HG02623 (cell line): Measurements from ENCODE around the gene EPB41.

Experiments used
- ATAC-seq: cut with Tn5 transposase; IDR thresholded peaks from one replicate; pipeline ENCODE4 v1.9.1; 2021; ENCODE audit warnings: moderate library complexity; ENCODE audit not compliant: unreplicated experiment

The EPB41 gene

GRCh38 chr1:28973596-28974421, 59.4 kb downstream of the EPB41 start:
- ATAC-seq = no peak

GRCh38 chr1:28974432-28974831, 60.1 kb downstream of the EPB41 start:
- ATAC-seq = no peak

GRCh38 chr1:28976248-28976647, 61.9 kb downstream of the EPB41 start:
- no peak for ATAC-seq

GRCh38 chr1:28981210-28981609, 66.8 kb downstream of the EPB41 start:
- no peak for ATAC-seq

GRCh38 chr1:28982198-28982597, 67.8 kb downstream of the EPB41 start:
- no peak for ATAC-seq

- ATAC-seq = no peak
Observed at GRCh38 chr1:28983091-28983490, 68.7 kb downstream of the EPB41 start.

GRCh38 chr1:28983509-28984310, 69.3 kb downstream of the EPB41 start:
- no peak for ATAC-seq

- ATAC-seq = no peak
Observed at GRCh38 chr1:28984311-28984684, 69.9 kb downstream of the EPB41 start.

- no peak for ATAC-seq
Observed at GRCh38 chr1:28985427-28985826, 71.1 kb downstream of the EPB41 start.

- no peak for ATAC-seq
Observed at GRCh38 chr1:28986306-28986910, 72.0 kb downstream of the EPB41 start.

GRCh38 chr1:29002792-29003191, 88.4 kb downstream of the EPB41 start:
- ATAC-seq = no peak

GRCh38 chr1:29004288-29004687, 89.9 kb downstream of the EPB41 start:
- ATAC-seq = no peak

- no peak for ATAC-seq
Observed at GRCh38 chr1:29004798-29005197, 90.4 kb downstream of the EPB41 start.

- no peak for ATAC-seq
Observed at GRCh38 chr1:29011775-29012174, 97.4 kb downstream of the EPB41 start.

- ATAC-seq = no peak
Observed at GRCh38 chr1:29017235-29017634, 102.9 kb downstream of the EPB41 start.

- ATAC-seq = no peak
Observed at GRCh38 chr1:29017975-29018712, 103.8 kb downstream of the EPB41 start.

- no peak for ATAC-seq
Observed at GRCh38 chr1:29022620-29023019, 108.3 kb downstream of the EPB41 start.

GRCh38 chr1:29029667-29030066, 115.3 kb downstream of the EPB41 start:
- ATAC-seq = no peak

- ATAC-seq = no peak
Observed at GRCh38 chr1:29032841-29033240, 118.5 kb downstream of the EPB41 start.

GRCh38 chr1:29033829-29034466, 119.6 kb downstream of the EPB41 start:
- ATAC-seq = no peak
